Naive thymus-derived CD8-positive, alpha-beta T cell (primary cell): Measurements from ENCODE around the gene TPSAB1. TPM values are rescaled to one million over a fixed set of nuclear protein-coding genes. Genes with fewer than 3 reads are reported as not detected.

ENCODE experiments used
- ATAC-seq, 2 donors: fragments of 150-1000 bp; cut with Tn5 transposase in 1 of 2; sonication (Bioruptor Pico), chemical (Tn5 transposase) in 1 of 2; 1 replicate in 1 of 2; 2 replicates in 1 of 2; pipeline ENCODE4 v1.10.0; 2021; ENCODE audit warnings: mild to moderate bottlenecking in 2 of 2, moderate library complexity in 2 of 2
- POLR2A ChIA-PET: fragments of 350-600 bp; sonication (Branson Sonifier 250); formaldehyde crosslinking; loops from one replicate; lab custom pipeline; 2021; ENCODE audit warnings: antibody characterized with exemption; lab: Charles Lee
- DNase-seq, 10 donors: peaks; one replicate each; pipeline versions ENCODE4 v3.0.0 to v3.0.0-alpha.2; 2020 to 2022
- H3K27ac Mint-ChIP-seq, 10 donors: one replicate each; pipeline ENCODE4 v1.8.0; 2020 to 2022; ENCODE audit warnings: mild to moderate bottlenecking in 10 of 10, mixed read lengths in 10 of 10, moderate library complexity in 4 of 10, inconsistent platforms in 1 of 10
- H3K27me3 Mint-ChIP-seq, 5 donors: one replicate each; pipeline ENCODE4 v1.8.0; 2021 to 2022; ENCODE audit warnings: mixed read lengths in 5 of 5
- H3K36me3 Mint-ChIP-seq, 3 donors: one replicate each; pipeline ENCODE4 v1.8.0; 2020 to 2022; ENCODE audit warnings: mixed read lengths in 3 of 3, mild to moderate bottlenecking in 2 of 3, inconsistent platforms in 1 of 3
- H3K4me1 Mint-ChIP-seq, 4 donors: one replicate each; pipeline ENCODE4 v1.8.0; 2021 to 2022; ENCODE audit warnings: mixed read lengths in 4 of 4
- H3K4me3 Mint-ChIP-seq, 10 donors: one replicate each; pipeline ENCODE4 v1.8.0; 2020 to 2022; ENCODE audit warnings: mild to moderate bottlenecking in 10 of 10, mixed read lengths in 10 of 10, moderate library complexity in 6 of 10, inconsistent platforms in 1 of 10
- H3K9me3 Mint-ChIP-seq, 9 donors: one replicate each; pipeline ENCODE4 v1.8.0; 2020 to 2022; ENCODE audit warnings: mixed read lengths in 9 of 9, mild to moderate bottlenecking in 3 of 9, inconsistent platforms in 1 of 9, moderate library complexity in 1 of 9
- polyA plus RNA-seq, 3 donors: library from polyadenylated mRNA; unstranded; fragments of 300-500 nt; fragmentation: Illumina TruSeq; gene quantifications; one replicate each; pipeline ENCODE4 v1.2.3, GENCODE V29; 2021
- total RNA-seq, 8 experiments: library from RNA in 2 of 8; stranded (reverse) in 2 of 8; gene quantifications; one replicate each; pipeline ENCODE4 v1.2.3 and lab custom pipeline; 2021 to 2026

TPSAB1 gene
- total and polyA plus RNA-seq, 5 experiments from 2014 or later, result not detected

- no peaks in the 10 kb centered on the region for H3K36me3 Mint-ChIP-seq
- peaks cover 0 to 11% (median 4%) of the 10 kb centered on the region in 4 donors for H3K4me1 Mint-ChIP-seq
- H3K9me3 Mint-ChIP-seq, result no peaks in the 10 kb centered on the region
- ATAC-seq, result no peak
- H3K4me3 Mint-ChIP-seq, result no peak overlapping the region
- POLR2A ChIA-PET, result no interaction called here
- peaks cover 2 to 50% (median 27%) of the 10 kb centered on the region in 5 donors for H3K27me3 Mint-ChIP-seq
- no peak overlapping the region for H3K27ac Mint-ChIP-seq
- no peak for DNase-seq
Measured at GRCh38 chr16:1274767-1275166, 34.3 kb downstream of the TPSAB1 start.

- Mint-ChIP-seq H3K4me1 (peaks cover 0 to 11% (median 4%) of the 10 kb centered on the region in 4 donors), H3K27ac (peak overlapping the region in 1 of 10 donors; percentile 13), H3K9me3 (no peaks in the 10 kb centered on the region), H3K36me3 (no peaks in the 10 kb centered on the region), H3K27me3 (peaks cover 2 to 47% (median 23%) of the 10 kb centered on the region in 5 donors), H3K4me3 (no peak overlapping the region)
- ATAC-seq (no peak), DNase-seq (no peak)
- POLR2A ChIA-PET, result no interaction called here
Measured at GRCh38 chr16:1275791-1276579, 35.5 kb downstream of the TPSAB1 start.

GRCh38 chr16:1276580-1276878 is 36.0 kb downstream of the TPSAB1 start:
- Mint-ChIP-seq H3K27me3 (peaks cover 2 to 43% (median 21%) of the 10 kb centered on the region in 5 donors), H3K9me3 (no peaks in the 10 kb centered on the region), H3K36me3 (no peaks in the 10 kb centered on the region), H3K4me1 (peaks cover 0 to 8% (median 1%) of the 10 kb centered on the region in 4 donors), H3K4me3 (no peak overlapping the region), H3K27ac (no peak overlapping the region)
- ATAC-seq (no peak), DNase-seq (no peak)
- POLR2A ChIA-PET, result no interaction called here

GRCh38 chr16:1277151-1277598 is 36.7 kb downstream of the TPSAB1 start:
- no peak overlapping the region for H3K4me3 Mint-ChIP-seq
- POLR2A ChIA-PET, result no interaction called here

GRCh38 chr16:1277617-1278282 is 37.2 kb downstream of the TPSAB1 start:
- Mint-ChIP-seq H3K36me3 (no peaks in the 10 kb centered on the region), H3K27ac (no peak overlapping the region), H3K4me3 (no peak overlapping the region), H3K4me1 (peaks cover 0 to 5% (median 0%) of the 10 kb centered on the region in 4 donors), H3K27me3 (peaks cover 2 to 42% (median 20%) of the 10 kb centered on the region in 5 donors), H3K9me3 (no peaks in the 10 kb centered on the region)
- ATAC-seq (no peak), DNase-seq (no peak)
- POLR2A ChIA-PET, result no interaction called here

More at GRCh38 chr16:1277151-1277598, 36.7 kb downstream of the TPSAB1 start:
- Mint-ChIP-seq H3K27me3 (peaks cover 2 to 43% (median 21%) of the 10 kb centered on the region in 5 donors), H3K4me1 (peaks cover 0 to 6% (median under 1%) of the 10 kb centered on the region in 4 donors), H3K27ac (no peak overlapping the region), H3K9me3 (no peaks in the 10 kb centered on the region), H3K36me3 (no peaks in the 10 kb centered on the region)
- DNase-seq (no peak), ATAC-seq (no peak)

GRCh38 chr16:1278477-1278876 is 38.0 kb downstream of the TPSAB1 start:
- no peak for ATAC-seq
- no peak overlapping the region for H3K27ac Mint-ChIP-seq
- POLR2A ChIA-PET, result no interaction called here

GRCh38 chr16:1279081-1279944 is 38.8 kb downstream of the TPSAB1 start:
- DNase-seq (no peak), ATAC-seq (no peak)
- H3K4me1 Mint-ChIP-seq, result peaks cover 0 to 3% (median 1%) of the 10 kb centered on the region in 4 donors
- POLR2A ChIA-PET, result no interaction called here
- H3K27ac Mint-ChIP-seq, result no peak overlapping the region
- H3K4me3 Mint-ChIP-seq, result no peak overlapping the region
- peaks cover 0 to 36% (median 10%) of the 10 kb centered on the region in 5 donors for H3K27me3 Mint-ChIP-seq
- H3K36me3 Mint-ChIP-seq, result no peaks in the 10 kb centered on the region
- no peaks in the 10 kb centered on the region for H3K9me3 Mint-ChIP-seq

More at GRCh38 chr16:1278477-1278876, 38.0 kb downstream of the TPSAB1 start:
- Mint-ChIP-seq H3K4me3 (no peak overlapping the region), H3K36me3 (no peaks in the 10 kb centered on the region), H3K27me3 (peaks cover 0 to 35% (median 12%) of the 10 kb centered on the region in 5 donors), H3K9me3 (no peaks in the 10 kb centered on the region), H3K4me1 (peaks cover 0 to 3% (median 1%) of the 10 kb centered on the region in 4 donors)
- no peak for DNase-seq

- Mint-ChIP-seq H3K27me3 (peaks cover 0 to 37% (median 10%) of the 10 kb centered on the region in 5 donors), H3K27ac (no peak overlapping the region), H3K4me1 (peaks cover 0 to 3% (median 1%) of the 10 kb centered on the region in 4 donors), H3K36me3 (no peaks in the 10 kb centered on the region), H3K4me3 (no peak overlapping the region), H3K9me3 (no peaks in the 10 kb centered on the region)
- ATAC-seq (no peak), DNase-seq (no peak)
- POLR2A ChIA-PET, result no interaction called here
Measured at GRCh38 chr16:1279945-1280589, 39.6 kb downstream of the TPSAB1 start.

GRCh38 chr16:1280783-1281182 is 40.3 kb downstream of the TPSAB1 start:
- no peak overlapping the region for H3K4me3 Mint-ChIP-seq
- POLR2A ChIA-PET, result no interaction called here

GRCh38 chr16:1281517-1281916 is 41.0 kb downstream of the TPSAB1 start:
- POLR2A ChIA-PET, result no interaction called here

More at GRCh38 chr16:1280783-1281182, 40.3 kb downstream of the TPSAB1 start:
- ATAC-seq (no peak), DNase-seq (no peak)
- H3K27ac Mint-ChIP-seq, result no peak overlapping the region
- H3K36me3 Mint-ChIP-seq, result no peaks in the 10 kb centered on the region
- peaks cover 0 to 30% (median 5%) of the 10 kb centered on the region in 5 donors for H3K27me3 Mint-ChIP-seq
- no peaks in the 10 kb centered on the region for H3K9me3 Mint-ChIP-seq
- H3K4me1 Mint-ChIP-seq, result peaks cover 0 to 3% (median 1%) of the 10 kb centered on the region in 4 donors

GRCh38 chr16:1282324-1282973 is 41.9 kb downstream of the TPSAB1 start:
- H3K9me3 Mint-ChIP-seq, result no peaks in the 10 kb centered on the region
- peaks cover 0 to 3% (median 1%) of the 10 kb centered on the region in 4 donors for H3K4me1 Mint-ChIP-seq
- H3K36me3 Mint-ChIP-seq, result no peaks in the 10 kb centered on the region
- ATAC-seq (no peak), DNase-seq (no peak)
- no peak overlapping the region for H3K4me3 Mint-ChIP-seq
- H3K27me3 Mint-ChIP-seq, result peaks cover 0 to 20% (median 8%) of the 10 kb centered on the region in 5 donors
- H3K27ac Mint-ChIP-seq, result no peak overlapping the region
- POLR2A ChIA-PET, result no interaction called here

More at GRCh38 chr16:1281517-1281916, 41.0 kb downstream of the TPSAB1 start:
- ATAC-seq (no peak), DNase-seq (no peak)
- Mint-ChIP-seq H3K27me3 (peaks cover 0 to 25% (median 7%) of the 10 kb centered on the region in 5 donors), H3K36me3 (no peaks in the 10 kb centered on the region), H3K4me3 (no peak overlapping the region), H3K4me1 (peaks cover 0 to 3% (median 1%) of the 10 kb centered on the region in 4 donors), H3K9me3 (no peaks in the 10 kb centered on the region), H3K27ac (no peak overlapping the region)
